HG03103 (cell line): ENCODE data around the gene YIPF3.

Source experiments
- ATAC-seq: cut with Tn5 transposase; IDR thresholded peaks from one replicate; pipeline ENCODE4 v1.9.1; 2021; ENCODE audit warnings: low read depth; ENCODE audit not compliant: unreplicated experiment

YIPF3 gene

DNA sequence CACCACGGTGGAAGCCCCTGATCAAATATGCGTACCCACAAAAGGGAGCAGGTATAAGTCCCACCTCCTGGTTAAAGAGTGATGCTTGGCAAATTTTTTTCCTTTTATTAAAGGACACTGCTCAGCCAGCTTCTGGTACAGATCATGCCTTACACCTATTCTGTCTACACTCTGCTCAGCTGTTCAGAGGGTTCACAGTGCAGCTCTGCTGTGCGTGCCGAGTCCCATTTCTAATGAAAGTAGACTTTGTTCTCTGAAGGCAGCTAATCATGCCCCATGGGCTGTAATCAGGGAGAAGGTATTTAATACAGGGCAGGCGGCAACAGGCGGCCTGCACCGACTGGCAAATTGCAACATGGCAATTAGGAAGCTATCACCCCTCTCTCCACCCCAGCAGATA, 22.9 kb downstream of the YIPF3 start:
- no peak for ATAC-seq

GRCh38 chr6:43493230-43493629, 23.5 kb downstream of the YIPF3 start:
- no peak for ATAC-seq

- no peak for ATAC-seq
Measured at GRCh38 chr6:43492673-43493072, 24.1 kb downstream of the YIPF3 start.

DNA sequence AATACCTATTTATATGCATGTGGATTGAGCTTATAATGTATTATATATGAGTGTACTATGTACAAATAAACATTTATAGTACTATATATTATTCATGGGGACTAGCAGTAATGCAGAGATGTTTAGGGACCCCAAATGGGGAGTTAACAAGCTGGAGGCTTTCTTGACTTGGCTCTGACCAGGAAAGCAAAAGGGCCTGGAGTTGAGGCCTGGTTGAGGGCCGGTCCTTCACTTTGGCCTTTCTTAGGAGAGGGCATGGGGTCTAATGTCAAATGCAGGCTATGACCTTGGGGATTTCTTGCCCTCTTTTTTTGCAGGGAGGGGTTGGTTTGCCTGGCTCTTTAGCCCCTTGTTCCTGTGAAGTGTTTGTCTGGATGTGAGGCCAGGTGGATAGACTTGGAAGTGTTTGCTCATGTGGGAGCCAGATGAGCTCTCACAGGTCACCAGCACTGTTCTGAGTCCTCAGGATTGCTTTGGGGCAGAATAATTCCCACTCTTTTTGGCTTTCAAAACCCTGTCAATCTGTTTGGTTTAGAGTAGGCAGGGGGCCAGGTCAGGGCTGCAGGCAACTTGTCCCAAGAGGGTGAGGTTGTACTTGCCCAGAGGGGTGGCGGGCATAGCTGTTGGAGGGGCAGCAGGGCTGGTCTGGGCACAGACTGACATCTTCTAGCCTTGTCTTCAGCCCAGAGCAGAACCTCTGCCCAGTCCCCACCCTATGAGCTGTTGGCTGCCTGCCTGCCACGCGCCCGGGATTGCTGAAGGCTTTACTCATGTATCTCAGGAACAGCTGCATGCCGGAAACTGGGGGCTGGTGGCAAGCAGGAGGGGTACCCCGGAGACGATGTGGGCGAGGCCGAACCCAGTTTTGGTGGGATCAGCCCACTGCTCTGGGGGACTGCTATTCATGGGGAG, 24.7 kb downstream of the YIPF3 start:
- ATAC-seq = no peak

GRCh38 chr6:43490523-43490939, 26.2 kb downstream of the YIPF3 start:
- no peak for ATAC-seq

GRCh38 chr6:43489277-43490072, 27.3 kb downstream of the YIPF3 start:
- ATAC-seq = no peak

- ATAC-seq = no peak
Measured at GRCh38 chr6:43488667-43489276, 28.0 kb downstream of the YIPF3 start.

DNA sequence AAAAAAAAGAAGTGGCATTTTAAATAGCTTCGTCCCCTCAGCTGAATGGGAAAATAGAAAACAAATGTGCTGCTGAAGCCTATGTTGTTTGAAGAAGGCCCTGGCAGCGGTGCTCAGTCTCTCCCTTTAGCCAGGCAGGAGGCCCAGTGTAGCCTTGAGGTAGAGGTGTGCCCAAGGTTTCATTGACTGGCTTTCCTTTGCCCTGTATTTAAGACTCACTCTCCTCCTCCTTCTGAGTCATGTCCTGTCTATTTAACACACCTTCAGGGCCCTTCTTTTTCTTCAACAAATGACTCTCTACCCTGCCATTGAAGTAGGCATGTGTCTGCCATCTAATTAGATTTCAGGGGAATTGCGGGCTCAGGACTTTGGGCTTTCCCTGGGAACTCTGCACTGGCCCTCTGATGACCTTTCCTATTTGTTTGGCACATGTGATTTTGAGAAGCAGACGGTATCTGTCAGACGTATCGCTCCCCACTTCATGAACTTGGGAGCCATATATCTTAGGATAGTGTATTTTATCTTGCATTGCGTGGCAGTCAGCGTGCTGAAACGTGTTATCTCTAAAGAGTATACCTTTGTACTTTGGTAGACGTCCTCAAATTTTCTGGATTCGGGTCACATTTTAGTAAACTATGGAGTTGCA, 35.0 kb downstream of the YIPF3 start:
- no peak for ATAC-seq

- ATAC-seq = no peak
Measured at GRCh38 chr6:43481075-43481474, 35.7 kb downstream of the YIPF3 start.

- ATAC-seq = no peak
Measured at GRCh38 chr6:43478008-43478372, 38.7 kb downstream of the YIPF3 start.

DNA sequence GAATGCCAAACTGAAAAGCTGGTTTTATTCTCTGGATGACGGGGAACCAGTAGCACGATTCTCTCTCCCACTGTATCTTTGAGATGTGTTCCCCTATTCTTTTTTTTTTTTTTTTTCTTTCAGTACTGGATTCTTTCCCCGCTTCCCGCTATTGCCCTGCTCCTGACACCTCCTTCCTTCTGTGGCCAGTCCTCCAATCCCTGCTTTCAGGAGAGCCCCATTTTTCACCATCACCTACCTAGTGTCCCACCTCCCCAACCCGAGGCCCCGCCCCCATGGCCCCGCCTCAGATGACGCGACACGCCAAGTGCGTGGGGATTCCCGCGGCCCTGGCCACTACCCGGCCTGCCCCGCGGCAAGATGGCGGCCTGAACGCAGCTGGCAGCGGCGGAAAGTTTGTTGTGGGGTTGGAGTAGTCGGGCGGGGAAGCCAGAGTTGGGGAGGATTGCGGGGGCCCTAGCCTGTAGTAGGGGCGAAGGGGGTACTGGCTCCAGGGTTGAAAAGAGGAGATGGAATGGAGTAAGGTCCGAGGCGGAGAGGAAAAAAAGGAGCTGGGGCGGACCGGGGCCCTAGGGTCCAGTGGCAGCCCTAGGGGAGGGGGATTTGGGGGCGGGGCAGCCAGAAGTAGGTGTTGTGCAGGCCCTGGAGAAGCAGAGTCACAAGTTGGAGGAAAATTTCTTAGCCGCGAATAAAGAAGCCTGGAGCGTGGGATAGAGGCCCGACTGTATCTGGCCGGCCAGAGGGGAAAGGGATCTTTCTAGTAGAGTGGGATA, 39.3 kb downstream of the YIPF3 start, which contains the start of gene TJAP1:
TJAP1 (plus strand) TSS at position 336 of the 773 bp plus-strand sequence. CDS start 21,432 bp downstream, outside the sequence.
- peak; percentile 99 for ATAC-seq

- ATAC-seq = no peak
Measured at GRCh38 chr6:43476746-43477145, 40.0 kb downstream of the YIPF3 start.

DNA sequence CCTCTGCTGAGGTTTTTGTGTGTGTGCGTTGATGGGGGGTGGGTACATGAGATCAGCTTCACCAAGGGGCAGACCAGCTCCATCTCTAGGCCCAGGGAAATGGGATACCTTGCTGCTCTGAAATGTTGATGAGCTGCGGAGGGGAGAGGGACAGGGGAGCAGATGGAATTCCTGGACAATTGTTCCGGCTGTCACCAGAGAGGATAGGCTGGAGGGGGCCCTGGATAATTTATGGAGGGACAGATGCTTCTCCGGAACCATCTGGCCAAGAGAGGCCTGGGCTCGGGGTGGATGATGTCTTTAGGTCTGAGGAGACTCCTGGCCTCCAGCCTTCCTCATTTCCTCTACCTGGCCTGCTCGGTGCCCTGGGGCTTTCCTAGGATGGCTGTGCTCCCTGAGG, 41.2 kb downstream of the YIPF3 start:
- ATAC-seq = no peak

DNA sequence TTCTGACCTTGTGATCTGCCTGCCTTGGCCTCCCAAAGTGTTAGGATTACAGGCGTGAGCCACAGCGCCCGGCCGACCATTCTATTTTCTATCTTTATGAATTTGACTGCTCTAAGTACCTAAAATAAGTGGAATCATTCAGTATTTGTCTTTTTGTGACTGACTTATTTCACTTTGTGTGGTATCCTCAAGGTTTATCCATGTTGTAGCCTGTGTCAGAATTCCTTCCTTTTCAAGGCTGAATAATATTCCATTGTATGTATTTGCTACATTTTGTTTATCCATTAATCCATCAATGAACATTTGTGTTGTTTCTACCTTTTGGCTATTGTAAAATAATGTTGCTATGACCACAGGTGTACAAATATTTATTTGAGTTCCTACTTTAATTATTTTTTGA, 44.2 kb downstream of the YIPF3 start:
- no peak for ATAC-seq

- no peak for ATAC-seq
Measured at GRCh38 chr6:43471399-43471798, 45.3 kb downstream of the YIPF3 start.

GRCh38 chr6:43469947-43470346, 46.8 kb downstream of the YIPF3 start:
- no peak for ATAC-seq

- ATAC-seq = no peak
Measured at GRCh38 chr6:43468748-43469681, 47.7 kb downstream of the YIPF3 start.

DNA sequence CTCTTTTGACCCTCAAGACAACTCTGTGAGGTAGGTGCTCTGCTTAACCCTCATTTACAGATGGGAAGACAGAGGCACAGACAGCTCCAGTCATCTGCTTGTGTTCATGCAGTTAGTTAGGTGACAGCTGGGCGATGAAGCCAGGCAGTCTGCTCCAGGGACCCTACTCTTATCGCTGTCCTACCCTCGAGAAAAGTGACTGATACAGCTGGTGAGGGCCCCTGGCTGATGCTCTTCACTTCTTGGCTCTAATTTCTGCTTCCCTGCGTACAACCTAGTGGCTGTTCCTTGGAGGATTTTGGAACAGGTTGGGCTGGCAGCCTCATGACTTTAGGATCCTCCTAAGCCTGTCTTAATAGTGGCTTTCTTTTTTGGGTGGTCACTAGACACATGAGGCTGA, 48.5 kb downstream of the YIPF3 start:
- ATAC-seq = no peak

DNA sequence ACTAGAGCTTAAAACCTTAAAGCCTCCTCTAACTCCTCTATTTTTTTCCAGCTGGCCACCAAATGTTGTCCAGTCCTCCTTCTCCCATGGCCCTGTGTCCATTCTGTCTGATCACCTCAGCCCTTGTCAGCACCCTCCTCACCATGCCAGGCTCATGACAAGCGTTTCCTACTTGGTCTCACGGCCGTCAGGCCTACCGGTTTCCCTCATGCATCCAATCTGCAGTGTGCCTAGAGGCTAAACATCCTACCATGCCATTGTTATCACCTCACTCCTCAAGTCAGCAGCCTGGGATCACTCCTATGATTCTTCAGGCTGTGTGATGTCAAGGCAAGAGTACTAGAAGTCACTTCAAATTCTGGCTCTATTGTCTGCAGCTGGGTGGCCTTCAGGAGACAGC, 49.0 kb downstream of the YIPF3 start:
- no peak for ATAC-seq
